GM12878 (cell line): ENCODE measurements around the gene RINL. TPM values are rescaled to one million over a fixed set of nuclear protein-coding genes. Genes with fewer than 3 reads are reported as not detected.

Experiments
- ATAC-seq: fragments of 200-7000 bp; cut with Tn5 transposase; 3 replicates; pipeline ENCODE4 v1.9.1; 2020; ENCODE audit warnings: mild to moderate bottlenecking, moderate library complexity
- BruUV-seq: library from RNA; stranded (reverse); fragments of 400-500 nt; replicated peaks from 2 replicates; lab custom pipeline; 2021; lab: Mats Ljungman, UMichigan
- CTCF ChIA-PET: fragments of 300-600 bp; sonication (Branson Sonifier 250); formaldehyde crosslinking; extraction: SDS; loops from one replicate; lab custom pipeline; 2021; ENCODE audit warnings: inconsistent platforms; lab: Yijun Ruan, JAX
- POLR2A ChIA-PET: fragments of 350-600 bp; formaldehyde crosslinking; extraction: SDS; loops from one replicate; lab custom pipeline; 2021; ENCODE audit warnings: inconsistent platforms; lab: Charles Lee
- RAD21 ChIA-PET: fragments of 300-600 bp; sonication (Branson Sonifier 250); formaldehyde crosslinking; loops from one replicate; lab custom pipeline; 2023; ENCODE audit warnings: antibody characterized with exemption; ENCODE audit not compliant: unreplicated experiment; lab: Charles Lee
- SMC1A ChIA-PET: fragments of 300-600 bp; sonication (Branson Sonifier 250); formaldehyde crosslinking; loops from one replicate; lab custom pipeline; 2023; ENCODE audit not compliant: unreplicated experiment, uncharacterized antibody; lab: Charles Lee
- DNase-seq: peaks from one replicate; pipeline ENCODE4 v3.0.0-alpha.2; 2011; ENCODE audit warnings: low read depth, low spot score
- FAIRE-seq: peaks from 3 replicates; lab custom pipeline; 2011; peaks lifted over from hg19 to GRCh38; lab: Jason Lieb, UNC
- H2AFZ ChIP-seq: 2 replicates; pipeline ENCODE4 v1.6.0; 2011; ENCODE audit warnings: low read depth, low read length, control low read depth; ENCODE audit not compliant: control insufficient read depth
- H3K27ac ChIP-seq: 2 replicates; pipeline ENCODE4 v1.5.1; 2011; ENCODE audit warnings: control low read depth; ENCODE audit not compliant: control insufficient read depth, insufficient read depth
- H3K27me3 ChIP-seq, 2 experiments: replicated peaks in 1 of 2; 2 replicates each; pipeline versions ENCODE4 v1.6.0 to v1.6.1; 2011; ENCODE audit warnings: low read length in 1 of 2; ENCODE audit not compliant: control insufficient read depth in 2 of 2, insufficient read depth in 2 of 2
- H3K36me3 ChIP-seq, 2 experiments: 2 replicates each; pipeline ENCODE4 v1.5.1; 2011; ENCODE audit warnings: low read length in 1 of 2; ENCODE audit not compliant: control insufficient read depth in 2 of 2, insufficient read depth in 2 of 2
- H3K4me1 ChIP-seq: 2 replicates; pipeline ENCODE4 v1.6.1; 2011; ENCODE audit warnings: mild to moderate bottlenecking, low read length, moderate library complexity, mixed read lengths; ENCODE audit not compliant: control insufficient read depth, insufficient read depth
- H3K4me2 ChIP-seq: 2 replicates; pipeline ENCODE4 v1.6.0; 2011; ENCODE audit warnings: control low read depth; ENCODE audit not compliant: control insufficient read depth, insufficient read depth
- H3K4me3 ChIP-seq: fragments of 200-600 bp; sonication (generic); 2 replicates; pipeline ENCODE4 v1.5.1; 2016
- H3K79me2 ChIP-seq: 2 replicates; pipeline ENCODE4 v1.6.0; 2011; ENCODE audit warnings: low read length; ENCODE audit not compliant: control insufficient read depth, insufficient read depth
- H3K9ac ChIP-seq: 2 replicates; pipeline ENCODE4 v1.8.0; 2011; ENCODE audit warnings: low read length, control low read depth, mixed read lengths; ENCODE audit not compliant: control insufficient read depth, insufficient read depth
- H3K9me3 ChIP-seq: replicated peaks from 3 replicates; pipeline ENCODE4 v1.5.1; 2011; ENCODE audit warnings: mild to moderate bottlenecking, low read length; ENCODE audit not compliant: control insufficient read depth, insufficient read depth
- H4K20me1 ChIP-seq: 2 replicates; pipeline ENCODE4 v1.6.0; 2011; ENCODE audit not compliant: control insufficient read depth, insufficient read depth
- CREM ChIP-seq: IDR thresholded peaks from 2 replicates; pipeline ENCODE4 v1.6.1; 2014; ENCODE audit warnings: antibody characterized with exemption, low read depth
- FOXK2 ChIP-seq: fragments of 450-650 bp; IDR thresholded peaks from 2 replicates; pipeline ENCODE4 v1.6.1; 2017; ENCODE audit warnings: mild to moderate bottlenecking, moderate library complexity
- HDAC2 ChIP-seq: fragments of 200-600 bp; sonication (generic); IDR thresholded peaks from 2 replicates; pipeline ENCODE4 v1.6.1; 2017
- MXI1 ChIP-seq: fragments of 150-350 bp; IDR thresholded peaks from 2 replicates; pipeline ENCODE4 v1.6.1; 2011; ENCODE audit warnings: low read depth, mild to moderate bottlenecking, inconsistent platforms, low read length, improper control_type of control experiment
- NR2C1 ChIP-seq: fragments of 450-650 bp; IDR thresholded peaks from 2 replicates; pipeline ENCODE4 v1.6.1; 2017; ENCODE audit warnings: antibody characterized with exemption, mild to moderate bottlenecking, moderate library complexity
- RAD21 ChIP-seq: IDR thresholded peaks from 2 replicates; pipeline ENCODE4 v1.6.1; 2011; ENCODE audit warnings: mild to moderate bottlenecking, low read depth, low read length, moderate library complexity; ENCODE audit not compliant: insufficient read depth
- RBBP5 ChIP-seq: fragments of 200-600 bp; sonication (generic); conservative IDR thresholded peaks from 2 replicates; pipeline ENCODE4 v1.6.1; 2016
- RCOR1 ChIP-seq: conservative IDR thresholded peaks from 2 replicates; pipeline ENCODE4 v1.6.1; 2012; ENCODE audit warnings: low read depth, low read length, improper control_type of control experiment
- RUNX3 ChIP-seq: IDR thresholded peaks from 2 replicates; pipeline ENCODE4 v1.6.1; 2012; ENCODE audit warnings: low read length, inconsistent platforms
- SREBF1 ChIP-seq: IDR thresholded peaks from 2 replicates; pipeline ENCODE4 v1.6.1; 2012; ENCODE audit warnings: mild to moderate bottlenecking, low read length
- TAF1 ChIP-seq: IDR thresholded peaks from 2 replicates; pipeline ENCODE4 v1.6.1; 2011; ENCODE audit warnings: mild to moderate bottlenecking, low read depth, low read length, borderline replicate concordance
- WGBS: methylation state at CpG from one replicate; pipeline ENCODE4 v1.1.6; 2016; ENCODE audit warnings: low lambda C conversion rate; ENCODE audit not compliant: insufficient replicate concordance, insufficient coverage; ENCODE audit errors: missing lambda C conversion rate; 5-methylcytosine and 5-hydroxymethylcytosine counted together
- in situ Hi-C: fragments of 300-500 bp; cut with MboI; formaldehyde crosslinking; loops from 9 replicates; pipeline ENCODE4 v1.14.3; 2018; ENCODE audit warnings: mixed read lengths
- intact Hi-C: fragments of 100-400 bp; cut with micrococcal nuclease; formaldehyde crosslinking; loops from one replicate; pipeline ENCODE4 v1.14.2; 2022; ENCODE audit not compliant: unreplicated experiment
- polyA plus RNA-seq, 11 experiments: library from polyadenylated mRNA; depleted of rRNA in 4 of 11; unstranded in 6 of 11; stranded (reverse) in 5 of 11; fragments of >200 nt; fragmentation: Nextera tagmentation in 4 of 11; fragmentation: Illumina TruSeq in 1 of 11; extraction: Ambion mirVana in 4 of 11; extraction: Trizol in 1 of 11; gene quantifications; 1 replicate in 1 of 11; 2 replicates in 10 of 11; pipeline versions ENCODE4 v1.2.1 to v1.2.3, GENCODE V29; 2011 to 2016; ENCODE audit warnings: inconsistent platforms in 2 of 11, missing spikeins in 2 of 11, low read depth in 1 of 11
- total RNA-seq, 4 experiments: library from RNA; depleted of rRNA in 3 of 4; stranded (reverse); fragments of >200 nt in 3 of 4; fragmentation: Illumina TruSeq in 1 of 4; extraction: Trizol in 1 of 4; gene quantifications; 2 replicates each; pipeline versions ENCODE4 v1.2.1 to v1.2.3, GENCODE V29; 2013 to 2021
- TF ChIP-seq, protein P1 (sequence below): fragments of 450-650 bp; IDR thresholded peaks from 2 replicates; pipeline ENCODE4 v1.6.1; 2017; ENCODE audit warnings: antibody characterized with exemption, mild to moderate bottlenecking, moderate library complexity
- TF ChIP-seq, protein P2 (sequence below): fragments of 450-650 bp; formaldehyde crosslinking; IDR thresholded peaks from 2 replicates; pipeline ENCODE4 v1.4.0; 2020; ENCODE audit warnings: mild to moderate bottlenecking, moderate library complexity
- TF ChIP-seq, protein P3 (sequence below): fragments of 450-650 bp; IDR thresholded peaks from 2 replicates; pipeline ENCODE4 v1.6.1; 2016; ENCODE audit warnings: mild to moderate bottlenecking, moderate library complexity, borderline replicate concordance

Gene RINL
- total and polyA plus RNA-seq, 10 of the 15 experiments (the other 5 are each of a cell fraction or from before 2014, with no cell fraction given) = 14.5 to 64.2 (median 47.6) TPM

DNA sequence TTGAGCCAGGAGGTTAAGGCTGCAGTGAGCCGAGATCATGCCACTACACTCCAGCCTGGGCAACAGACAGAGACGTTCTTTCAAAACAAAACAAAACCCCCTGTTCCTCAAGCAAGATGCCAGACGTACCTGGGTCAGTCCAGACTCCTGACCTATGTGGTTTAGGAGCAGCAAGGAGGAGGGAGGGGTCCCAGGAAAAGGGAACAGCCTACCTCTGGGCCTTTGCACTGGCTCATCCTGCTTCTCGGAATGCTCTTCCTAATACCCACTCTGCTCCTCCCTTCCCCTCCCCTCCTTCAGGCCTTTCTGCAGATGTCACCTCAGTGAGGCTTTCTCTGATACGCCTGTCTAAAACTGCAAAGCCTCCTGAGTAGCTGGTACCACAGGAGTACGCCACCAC is 9.5 kb downstream of the RINL start:
- Histone ChIP-seq H2AFZ (no peak overlapping the region), H3K27me3 (no peaks in the 10 kb centered on the region), H3K4me2 (peak overlapping the region; percentile 96), H3K27ac (no peak overlapping the region), H3K79me2 (no peaks in the 10 kb centered on the region), H3K9me3 (no peaks in the 10 kb centered on the region), H3K4me3 (no peak overlapping the region), H3K9ac (no peak overlapping the region), H3K36me3 (peaks cover 0 to 4% of the 10 kb centered on the region in 2 experiments; a peak in 1 of 4 replicates), H4K20me1 (no peaks in the 10 kb centered on the region), H3K4me1 (peaks cover 32% of the 10 kb centered on the region)
- no peak for DNase-seq
- in situ Hi-C loops (loop anchor here (5.0 kb wide), 1 partner anchor 316 kb away; no protein-coding TSS in a partner anchor), intact Hi-C loops (loop anchor here (5.0 kb wide), 1 partner anchor 64 kb away; the partner anchor contains the start of genes MRPS12 and SARS2)
- ChIA-PET POLR2A (interaction anchor here (0.6 to 9.7 kb wide), 10 partner anchors 8 to 1221 kb away, joined by 3 to 144 read pairs (median 11); partner anchors contain the start of genes ECH1, NFKBIB, PSMD8 and RINL), CTCF (interaction anchor here (0.8 to 2.5 kb wide), 18 partner anchors 8 to 466 kb away, joined by 3 to 17 read pairs (median 6); partner anchors contain the start of genes ECH1, FAM98C, MRPS12 and RINL), RAD21 (interaction anchor here (0.7 to 4.3 kb wide), 18 partner anchors 8 to 466 kb away, joined by 3 to 34 read pairs (median 6); partner anchors contain the start of genes ACTN4, ECH1, FAM98C and HNRNPL), SMC1A (interaction anchor here (0.8 to 4.6 kb wide), 15 partner anchors 8 to 466 kb away, joined by 3 to 39 read pairs (median 5); partner anchors contain the start of genes ECH1, FAM98C and RINL)
- FAIRE-seq = no peak
- BruUV-seq = TSS peak; percentile 73
- no peak for ATAC-seq
- 96% methylated on average over 6 of the region's 6 CpGs for whole genome bisulfite sequencing
- TF ChIP-seq RCOR1 (no peak), RUNX3 (no peak), MXI1 (no peak), CREM (no peak), TAF1 (no peak), HDAC2 (no peak), NR2C1 (no peak), RAD21 (no peak), SREBF1 (no peak), RBBP5 (no peak), FOXK2 (no peak)
- TF ChIP-seq, protein P1, sequence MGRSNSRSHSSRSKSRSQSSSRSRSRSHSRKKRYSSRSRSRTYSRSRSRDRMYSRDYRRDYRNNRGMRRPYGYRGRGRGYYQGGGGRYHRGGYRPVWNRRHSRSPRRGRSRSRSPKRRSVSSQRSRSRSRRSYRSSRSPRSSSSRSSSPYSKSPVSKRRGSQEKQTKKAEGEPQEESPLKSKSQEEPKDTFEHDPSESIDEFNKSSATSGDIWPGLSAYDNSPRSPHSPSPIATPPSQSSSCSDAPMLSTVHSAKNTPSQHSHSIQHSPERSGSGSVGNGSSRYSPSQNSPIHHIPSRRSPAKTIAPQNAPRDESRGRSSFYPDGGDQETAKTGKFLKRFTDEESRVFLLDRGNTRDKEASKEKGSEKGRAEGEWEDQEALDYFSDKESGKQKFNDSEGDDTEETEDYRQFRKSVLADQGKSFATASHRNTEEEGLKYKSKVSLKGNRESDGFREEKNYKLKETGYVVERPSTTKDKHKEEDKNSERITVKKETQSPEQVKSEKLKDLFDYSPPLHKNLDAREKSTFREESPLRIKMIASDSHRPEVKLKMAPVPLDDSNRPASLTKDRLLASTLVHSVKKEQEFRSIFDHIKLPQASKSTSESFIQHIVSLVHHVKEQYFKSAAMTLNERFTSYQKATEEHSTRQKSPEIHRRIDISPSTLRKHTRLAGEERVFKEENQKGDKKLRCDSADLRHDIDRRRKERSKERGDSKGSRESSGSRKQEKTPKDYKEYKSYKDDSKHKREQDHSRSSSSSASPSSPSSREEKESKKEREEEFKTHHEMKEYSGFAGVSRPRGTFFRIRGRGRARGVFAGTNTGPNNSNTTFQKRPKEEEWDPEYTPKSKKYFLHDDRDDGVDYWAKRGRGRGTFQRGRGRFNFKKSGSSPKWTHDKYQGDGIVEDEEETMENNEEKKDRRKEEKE = no peak
- TF ChIP-seq, protein P2, sequence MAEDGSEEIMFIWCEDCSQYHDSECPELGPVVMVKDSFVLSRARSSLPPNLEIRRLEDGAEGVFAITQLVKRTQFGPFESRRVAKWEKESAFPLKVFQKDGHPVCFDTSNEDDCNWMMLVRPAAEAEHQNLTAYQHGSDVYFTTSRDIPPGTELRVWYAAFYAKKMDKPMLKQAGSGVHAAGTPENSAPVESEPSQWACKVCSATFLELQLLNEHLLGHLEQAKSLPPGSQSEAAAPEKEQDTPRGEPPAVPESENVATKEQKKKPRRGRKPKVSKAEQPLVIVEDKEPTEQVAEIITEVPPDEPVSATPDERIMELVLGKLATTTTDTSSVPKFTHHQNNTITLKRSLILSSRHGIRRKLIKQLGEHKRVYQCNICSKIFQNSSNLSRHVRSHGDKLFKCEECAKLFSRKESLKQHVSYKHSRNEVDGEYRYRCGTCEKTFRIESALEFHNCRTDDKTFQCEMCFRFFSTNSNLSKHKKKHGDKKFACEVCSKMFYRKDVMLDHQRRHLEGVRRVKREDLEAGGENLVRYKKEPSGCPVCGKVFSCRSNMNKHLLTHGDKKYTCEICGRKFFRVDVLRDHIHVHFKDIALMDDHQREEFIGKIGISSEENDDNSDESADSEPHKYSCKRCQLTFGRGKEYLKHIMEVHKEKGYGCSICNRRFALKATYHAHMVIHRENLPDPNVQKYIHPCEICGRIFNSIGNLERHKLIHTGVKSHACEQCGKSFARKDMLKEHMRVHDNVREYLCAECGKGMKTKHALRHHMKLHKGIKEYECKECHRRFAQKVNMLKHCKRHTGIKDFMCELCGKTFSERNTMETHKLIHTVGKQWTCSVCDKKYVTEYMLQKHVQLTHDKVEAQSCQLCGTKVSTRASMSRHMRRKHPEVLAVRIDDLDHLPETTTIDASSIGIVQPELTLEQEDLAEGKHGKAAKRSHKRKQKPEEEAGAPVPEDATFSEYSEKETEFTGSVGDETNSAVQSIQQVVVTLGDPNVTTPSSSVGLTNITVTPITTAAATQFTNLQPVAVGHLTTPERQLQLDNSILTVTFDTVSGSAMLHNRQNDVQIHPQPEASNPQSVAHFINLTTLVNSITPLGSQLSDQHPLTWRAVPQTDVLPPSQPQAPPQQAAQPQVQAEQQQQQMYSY (CRISPR knock-in tag) = no peak
- TF ChIP-seq, protein P3, sequence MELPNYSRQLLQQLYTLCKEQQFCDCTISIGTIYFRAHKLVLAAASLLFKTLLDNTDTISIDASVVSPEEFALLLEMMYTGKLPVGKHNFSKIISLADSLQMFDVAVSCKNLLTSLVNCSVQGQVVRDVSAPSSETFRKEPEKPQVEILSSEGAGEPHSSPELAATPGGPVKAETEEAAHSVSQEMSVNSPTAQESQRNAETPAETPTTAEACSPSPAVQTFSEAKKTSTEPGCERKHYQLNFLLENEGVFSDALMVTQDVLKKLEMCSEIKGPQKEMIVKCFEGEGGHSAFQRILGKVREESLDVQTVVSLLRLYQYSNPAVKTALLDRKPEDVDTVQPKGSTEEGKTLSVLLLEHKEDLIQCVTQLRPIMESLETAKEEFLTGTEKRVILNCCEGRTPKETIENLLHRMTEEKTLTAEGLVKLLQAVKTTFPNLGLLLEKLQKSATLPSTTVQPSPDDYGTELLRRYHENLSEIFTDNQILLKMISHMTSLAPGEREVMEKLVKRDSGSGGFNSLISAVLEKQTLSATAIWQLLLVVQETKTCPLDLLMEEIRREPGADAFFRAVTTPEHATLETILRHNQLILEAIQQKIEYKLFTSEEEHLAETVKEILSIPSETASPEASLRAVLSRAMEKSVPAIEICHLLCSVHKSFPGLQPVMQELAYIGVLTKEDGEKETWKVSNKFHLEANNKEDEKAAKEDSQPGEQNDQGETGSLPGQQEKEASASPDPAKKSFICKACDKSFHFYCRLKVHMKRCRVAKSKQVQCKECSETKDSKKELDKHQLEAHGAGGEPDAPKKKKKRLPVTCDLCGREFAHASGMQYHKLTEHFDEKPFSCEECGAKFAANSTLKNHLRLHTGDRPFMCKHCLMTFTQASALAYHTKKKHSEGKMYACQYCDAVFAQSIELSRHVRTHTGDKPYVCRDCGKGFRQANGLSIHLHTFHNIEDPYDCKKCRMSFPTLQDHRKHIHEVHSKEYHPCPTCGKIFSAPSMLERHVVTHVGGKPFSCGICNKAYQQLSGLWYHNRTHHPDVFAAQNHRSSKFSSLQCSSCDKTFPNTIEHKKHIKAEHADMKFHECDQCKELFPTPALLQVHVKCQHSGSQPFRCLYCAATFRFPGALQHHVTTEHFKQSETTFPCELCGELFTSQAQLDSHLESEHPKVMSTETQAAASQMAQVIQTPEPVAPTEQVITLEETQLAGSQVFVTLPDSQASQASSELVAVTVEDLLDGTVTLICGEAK = no peak
